GM12873 (cell line): ENCODE measurements around the gene NR2C2AP.

Experiments
- CTCF ChIP-seq: IDR thresholded peaks from 2 replicates; pipeline ENCODE4 v1.5.1; 2012; ENCODE audit warnings: low read depth, mild to moderate bottlenecking, moderate library complexity, low read length, control low read depth; ENCODE audit not compliant: insufficient read depth; ENCODE audit errors: missing control alignments

Gene NR2C2AP

GRCh38 chr19:19179548-19180441 lies 23.4 kb downstream of the NR2C2AP start:
- no peak for TF ChIP-seq CTCF

DNA sequence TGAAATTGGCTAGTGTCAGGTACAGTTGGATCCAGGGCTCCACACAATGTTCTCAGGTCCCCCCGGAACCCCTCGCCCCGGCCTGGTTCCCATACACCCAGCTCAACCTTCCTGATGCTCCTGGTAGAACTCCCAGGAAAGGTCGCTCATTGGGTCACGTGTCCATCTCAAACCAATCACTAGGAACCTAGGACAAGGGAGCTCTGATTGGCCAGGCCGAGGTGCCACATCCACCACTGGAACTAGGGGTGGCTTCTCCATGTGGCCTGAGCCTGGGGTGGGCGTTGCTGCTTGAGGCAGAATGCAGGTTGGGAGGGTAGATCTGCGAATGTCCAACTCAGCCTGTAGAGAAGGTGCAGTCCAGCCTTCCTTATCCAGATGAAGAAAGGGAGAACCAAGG lies 26.3 kb downstream of the NR2C2AP start:
- no peak for TF ChIP-seq CTCF

GRCh38 chr19:19171821-19172532 lies 31.2 kb downstream of the NR2C2AP start:
- TF ChIP-seq CTCF = no peak

GRCh38 chr19:19170873-19171672 lies 32.1 kb downstream of the NR2C2AP start:
- TF ChIP-seq CTCF = no peak

DNA sequence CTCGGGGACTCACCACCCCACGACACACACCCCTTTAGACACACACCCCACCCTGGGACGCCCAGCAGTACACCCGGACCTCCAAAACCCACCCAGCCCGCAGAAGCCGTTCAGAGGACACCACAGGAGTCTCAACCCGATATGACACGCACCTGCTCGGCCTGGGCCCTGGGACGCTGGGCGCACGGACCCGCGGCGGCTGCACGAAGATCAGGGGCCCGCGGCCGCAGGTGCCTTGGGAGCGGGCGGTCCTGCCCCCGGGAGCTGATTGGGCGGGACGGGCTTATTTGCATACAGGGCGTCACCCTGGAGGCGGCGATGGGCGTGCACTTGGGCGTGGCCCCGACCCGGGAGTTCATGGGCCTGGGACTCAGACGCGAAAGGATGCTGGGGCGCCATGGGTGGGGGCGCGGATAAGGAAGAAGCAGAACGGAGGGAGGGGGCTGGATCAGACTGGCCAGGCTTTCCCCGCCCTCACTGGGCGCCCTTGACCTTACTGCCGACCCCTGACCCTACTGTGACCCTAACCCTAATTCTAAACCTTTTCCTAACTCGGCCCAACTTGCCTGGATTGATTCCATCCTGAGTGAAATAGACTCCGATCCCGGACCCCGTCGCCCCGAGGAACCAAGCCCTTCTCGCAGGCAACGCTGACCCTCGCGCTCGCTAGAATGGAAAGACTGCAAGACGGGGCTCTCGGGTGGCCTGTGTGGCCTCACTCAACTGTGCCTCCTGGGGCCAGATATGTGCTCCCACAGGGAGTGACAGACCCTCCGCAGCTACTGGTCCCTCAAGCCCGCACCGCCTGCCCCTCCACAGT lies 33.0 kb downstream of the NR2C2AP start, which contains the start of gene MEF2B:
MEF2B (minus strand) TSS at position 211 of the 820 bp plus-strand sequence. CDS start 19,528 bp downstream, outside the sequence.
- no peak for TF ChIP-seq CTCF

- TF ChIP-seq CTCF = no peak
Observed at GRCh38 chr19:19169236-19170052, 33.8 kb downstream of the NR2C2AP start.
